Liver (tissue), 9 donors: ENCODE measurements around the gene INTS2. TPM values are rescaled to one million over a fixed set of nuclear protein-coding genes. Genes with fewer than 3 reads are reported as not detected.
A peak's percentile ranks its signal among the peaks of the same experiment; 100 is the strongest.

Experiments used
- DNase-seq: peaks from one replicate; pipeline ENCODE4 v3.0.0-alpha.2; 2017; ENCODE audit warnings: low spot score
- H3K27ac ChIP-seq, 2 donors: one replicate each; pipeline ENCODE4 v1.7.0; 2013; ENCODE audit warnings: inconsistent platforms in 2 of 2, low read length in 2 of 2, control low read depth in 1 of 2, low read depth in 1 of 2, mild to moderate bottlenecking in 1 of 2
- H3K27me3 ChIP-seq, 4 donors: one replicate each; pipeline versions ENCODE4 v1.6.1 to v1.7.0; 2013; ENCODE audit warnings: low read length in 3 of 4, inconsistent platforms in 1 of 4, mild to moderate bottlenecking in 1 of 4, moderate library complexity in 1 of 4; ENCODE audit not compliant: control insufficient read depth in 4 of 4, insufficient read depth in 4 of 4
- H3K36me3 ChIP-seq, 4 donors: one replicate each; pipeline versions ENCODE4 v1.6.1 to v1.7.0; 2013; ENCODE audit warnings: low read length in 3 of 4, mild to moderate bottlenecking in 3 of 4, low read depth in 1 of 4, moderate library complexity in 1 of 4; ENCODE audit not compliant: control insufficient read depth in 4 of 4, insufficient read depth in 3 of 4
- H3K4me1 ChIP-seq, 4 donors: one replicate each; pipeline versions ENCODE4 v1.6.1 to v1.7.0; 2013; ENCODE audit warnings: low read length in 3 of 4, mild to moderate bottlenecking in 3 of 4, moderate library complexity in 1 of 4; ENCODE audit not compliant: control insufficient read depth in 4 of 4, insufficient read depth in 4 of 4
- H3K4me3 ChIP-seq, 3 donors: one replicate each; pipeline versions ENCODE4 v1.6.1 to v1.7.0; 2013; ENCODE audit warnings: low read length in 3 of 3, control low read depth in 1 of 3, low read depth in 1 of 3, mild to moderate bottlenecking in 1 of 3
- H3K9ac ChIP-seq, 2 donors: one replicate each; pipeline ENCODE4 v1.7.0; 2013; ENCODE audit warnings: low read length in 2 of 2, mild to moderate bottlenecking in 2 of 2, moderate library complexity in 2 of 2, control low read depth in 1 of 2, low read depth in 1 of 2
- H3K9me3 ChIP-seq, 4 donors: one replicate each; pipeline versions ENCODE4 v1.6.1 to v1.7.0; 2013; ENCODE audit warnings: low read length in 3 of 4; ENCODE audit not compliant: control insufficient read depth in 4 of 4
- ATF3 ChIP-seq: IDR thresholded peaks from 2 replicates; pipeline ENCODE4 v1.6.1; 2016; ENCODE audit warnings: antibody characterized with exemption
- EGR1 ChIP-seq, 2 donors: IDR thresholded peaks; 2 replicates each; pipeline ENCODE4 v1.6.1; 2016 to 2018; ENCODE audit warnings: antibody characterized with exemption in 2 of 2, low read depth in 2 of 2
- GABPA ChIP-seq, 2 donors: IDR thresholded peaks in 1 of 2; conservative IDR thresholded peaks in 1 of 2; 2 replicates each; pipeline ENCODE4 v1.6.1; 2016; ENCODE audit warnings: antibody characterized with exemption in 2 of 2, mild to moderate bottlenecking in 1 of 2, moderate library complexity in 1 of 2
- HNF4A ChIP-seq, 2 donors: conservative IDR thresholded peaks; 2 replicates each; pipeline ENCODE4 v1.6.1; 2016; ENCODE audit warnings: antibody characterized with exemption in 2 of 2, mild to moderate bottlenecking in 2 of 2
- HNF4G ChIP-seq: IDR thresholded peaks from 2 replicates; pipeline ENCODE4 v1.6.1; 2016; ENCODE audit warnings: antibody characterized with exemption
- JUND ChIP-seq, 2 donors: IDR thresholded peaks; 2 replicates each; pipeline ENCODE4 v1.6.1; 2016; ENCODE audit warnings: antibody characterized with exemption in 2 of 2
- MAX ChIP-seq: IDR thresholded peaks from 2 replicates; pipeline ENCODE4 v1.6.1; 2016; ENCODE audit warnings: antibody characterized with exemption
- NR2F2 ChIP-seq: IDR thresholded peaks from 2 replicates; pipeline ENCODE4 v1.6.1; 2016; ENCODE audit warnings: antibody characterized with exemption
- RAD21 ChIP-seq, 2 donors: IDR thresholded peaks; 2 replicates each; pipeline ENCODE4 v1.6.1; 2016; ENCODE audit warnings: antibody characterized with exemption in 2 of 2, mild to moderate bottlenecking in 2 of 2
- RXRA ChIP-seq, 2 donors: IDR thresholded peaks; 2 replicates each; pipeline ENCODE4 v1.6.1; 2017 to 2018; ENCODE audit warnings: antibody characterized with exemption in 2 of 2, mild to moderate bottlenecking in 1 of 2
- SP1 ChIP-seq: IDR thresholded peaks from 2 replicates; pipeline ENCODE4 v1.6.1; 2018; ENCODE audit warnings: antibody characterized with exemption, mild to moderate bottlenecking
- TAF1 ChIP-seq: conservative IDR thresholded peaks from 2 replicates; pipeline ENCODE4 v1.6.1; 2016; ENCODE audit warnings: antibody characterized with exemption, mild to moderate bottlenecking
- YY1 ChIP-seq: IDR thresholded peaks from 2 replicates; pipeline ENCODE4 v1.6.1; 2016; ENCODE audit warnings: antibody characterized with exemption, mild to moderate bottlenecking
- WGBS: extraction: QIAGEN DNeasy Blood & Tissue Kit; methylation state at CpG from one replicate; pipeline ENCODE4 v1.1.7; 2013; 5-methylcytosine and 5-hydroxymethylcytosine counted together
- polyA plus RNA-seq, 2 donors: library from polyadenylated mRNA; stranded (reverse) in 1 of 2; unstranded in 1 of 2; fragments of 200-250 nt in 1 of 2; fragments of >200 nt in 1 of 2; fragmentation: Nextera tagmentation in 1 of 2; extraction: Ambion mirVana in 1 of 2; gene quantifications; one replicate each; pipeline versions ENCODE4 v1.2.1 to v1.2.3, GENCODE V29; 2013 to 2015
- total RNA-seq, 2 donors: library from RNA; depleted of rRNA; stranded (reverse); fragments of >200 nt; gene quantifications; one replicate each; pipeline ENCODE4 v1.2.3, GENCODE V29; 2014
- TF ChIP-seq, protein P1 (sequence below): fragments of 150-350 bp; IDR thresholded peaks from 2 replicates; pipeline ENCODE4 v1.5.1; 2017; ENCODE audit warnings: improper control_type of control experiment, low read depth, low read length; ENCODE audit not compliant: missing input control
- TF ChIP-seq, protein P2 (sequence below): IDR thresholded peaks from 2 replicates; pipeline ENCODE4 v1.6.1; 2016; ENCODE audit warnings: antibody characterized with exemption
- TF ChIP-seq, protein P3 (sequence below): IDR thresholded peaks from 2 replicates; pipeline ENCODE4 v1.6.1; 2016; ENCODE audit warnings: antibody characterized with exemption, mild to moderate bottlenecking
- donor health status: healthy.
- donor health status: healthy.
- donor health status: healthy.
- donor health status: healthy.
- donor health status: healthy.

The INTS2 gene
- total and polyA plus RNA-seq, 4 donors = 1.1 to 9.9 (median 5.7) TPM

GRCh38 chr17:61863801-61864126 lies 64.0 kb downstream of the INTS2 start:
- Histone ChIP-seq H3K9me3 (no peaks in the 10 kb centered on the region), H3K4me1 (peaks cover 0 to 19% (median 10%) of the 10 kb centered on the region in 4 donors), H3K9ac (peak overlapping the region; percentile 79 to 82), H3K27me3 (no peaks in the 10 kb centered on the region), H3K36me3 (peaks cover 0 to 6% (median 3%) of the 10 kb centered on the region in 4 donors), H3K27ac (peak overlapping the region; percentile 69 to 85), H3K4me3 (peak overlapping the region; percentile 76 to 98 (median 84))
- DNase-seq = no peak
- TF ChIP-seq YY1 (no peak), MAX (no peak), RAD21 (IDR thresholded peaks at IDR 0.05) (no peak), RXRA (IDR thresholded peaks at IDR 0.05) (no peak), ATF3 (no peak), GABPA (IDR thresholded peaks at IDR 0.05 in 1 of 2, conservative IDR thresholded peaks at IDR 0.05 in 1 of 2) (no peak), JUND (IDR thresholded peaks at IDR 0.05) (no peak), TAF1 (peak; percentile 14), NR2F2 (no peak), EGR1 (IDR thresholded peaks at IDR 0.05; ENCODE audit: low read depth in 2 of 2) (no peak), SP1 (peak; percentile 5), HNF4G (no peak), HNF4A (conservative IDR thresholded peaks at IDR 0.05) (no peak)
- TF ChIP-seq, protein P1, sequence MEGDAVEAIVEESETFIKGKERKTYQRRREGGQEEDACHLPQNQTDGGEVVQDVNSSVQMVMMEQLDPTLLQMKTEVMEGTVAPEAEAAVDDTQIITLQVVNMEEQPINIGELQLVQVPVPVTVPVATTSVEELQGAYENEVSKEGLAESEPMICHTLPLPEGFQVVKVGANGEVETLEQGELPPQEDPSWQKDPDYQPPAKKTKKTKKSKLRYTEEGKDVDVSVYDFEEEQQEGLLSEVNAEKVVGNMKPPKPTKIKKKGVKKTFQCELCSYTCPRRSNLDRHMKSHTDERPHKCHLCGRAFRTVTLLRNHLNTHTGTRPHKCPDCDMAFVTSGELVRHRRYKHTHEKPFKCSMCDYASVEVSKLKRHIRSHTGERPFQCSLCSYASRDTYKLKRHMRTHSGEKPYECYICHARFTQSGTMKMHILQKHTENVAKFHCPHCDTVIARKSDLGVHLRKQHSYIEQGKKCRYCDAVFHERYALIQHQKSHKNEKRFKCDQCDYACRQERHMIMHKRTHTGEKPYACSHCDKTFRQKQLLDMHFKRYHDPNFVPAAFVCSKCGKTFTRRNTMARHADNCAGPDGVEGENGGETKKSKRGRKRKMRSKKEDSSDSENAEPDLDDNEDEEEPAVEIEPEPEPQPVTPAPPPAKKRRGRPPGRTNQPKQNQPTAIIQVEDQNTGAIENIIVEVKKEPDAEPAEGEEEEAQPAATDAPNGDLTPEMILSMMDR = no peak
- TF ChIP-seq, protein P2, sequence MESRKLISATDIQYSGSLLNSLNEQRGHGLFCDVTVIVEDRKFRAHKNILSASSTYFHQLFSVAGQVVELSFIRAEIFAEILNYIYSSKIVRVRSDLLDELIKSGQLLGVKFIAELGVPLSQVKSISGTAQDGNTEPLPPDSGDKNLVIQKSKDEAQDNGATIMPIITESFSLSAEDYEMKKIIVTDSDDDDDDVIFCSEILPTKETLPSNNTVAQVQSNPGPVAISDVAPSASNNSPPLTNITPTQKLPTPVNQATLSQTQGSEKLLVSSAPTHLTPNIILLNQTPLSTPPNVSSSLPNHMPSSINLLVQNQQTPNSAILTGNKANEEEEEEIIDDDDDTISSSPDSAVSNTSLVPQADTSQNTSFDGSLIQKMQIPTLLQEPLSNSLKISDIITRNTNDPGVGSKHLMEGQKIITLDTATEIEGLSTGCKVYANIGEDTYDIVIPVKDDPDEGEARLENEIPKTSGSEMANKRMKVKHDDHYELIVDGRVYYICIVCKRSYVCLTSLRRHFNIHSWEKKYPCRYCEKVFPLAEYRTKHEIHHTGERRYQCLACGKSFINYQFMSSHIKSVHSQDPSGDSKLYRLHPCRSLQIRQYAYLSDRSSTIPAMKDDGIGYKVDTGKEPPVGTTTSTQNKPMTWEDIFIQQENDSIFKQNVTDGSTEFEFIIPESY = no peak
- TF ChIP-seq, protein P3, sequence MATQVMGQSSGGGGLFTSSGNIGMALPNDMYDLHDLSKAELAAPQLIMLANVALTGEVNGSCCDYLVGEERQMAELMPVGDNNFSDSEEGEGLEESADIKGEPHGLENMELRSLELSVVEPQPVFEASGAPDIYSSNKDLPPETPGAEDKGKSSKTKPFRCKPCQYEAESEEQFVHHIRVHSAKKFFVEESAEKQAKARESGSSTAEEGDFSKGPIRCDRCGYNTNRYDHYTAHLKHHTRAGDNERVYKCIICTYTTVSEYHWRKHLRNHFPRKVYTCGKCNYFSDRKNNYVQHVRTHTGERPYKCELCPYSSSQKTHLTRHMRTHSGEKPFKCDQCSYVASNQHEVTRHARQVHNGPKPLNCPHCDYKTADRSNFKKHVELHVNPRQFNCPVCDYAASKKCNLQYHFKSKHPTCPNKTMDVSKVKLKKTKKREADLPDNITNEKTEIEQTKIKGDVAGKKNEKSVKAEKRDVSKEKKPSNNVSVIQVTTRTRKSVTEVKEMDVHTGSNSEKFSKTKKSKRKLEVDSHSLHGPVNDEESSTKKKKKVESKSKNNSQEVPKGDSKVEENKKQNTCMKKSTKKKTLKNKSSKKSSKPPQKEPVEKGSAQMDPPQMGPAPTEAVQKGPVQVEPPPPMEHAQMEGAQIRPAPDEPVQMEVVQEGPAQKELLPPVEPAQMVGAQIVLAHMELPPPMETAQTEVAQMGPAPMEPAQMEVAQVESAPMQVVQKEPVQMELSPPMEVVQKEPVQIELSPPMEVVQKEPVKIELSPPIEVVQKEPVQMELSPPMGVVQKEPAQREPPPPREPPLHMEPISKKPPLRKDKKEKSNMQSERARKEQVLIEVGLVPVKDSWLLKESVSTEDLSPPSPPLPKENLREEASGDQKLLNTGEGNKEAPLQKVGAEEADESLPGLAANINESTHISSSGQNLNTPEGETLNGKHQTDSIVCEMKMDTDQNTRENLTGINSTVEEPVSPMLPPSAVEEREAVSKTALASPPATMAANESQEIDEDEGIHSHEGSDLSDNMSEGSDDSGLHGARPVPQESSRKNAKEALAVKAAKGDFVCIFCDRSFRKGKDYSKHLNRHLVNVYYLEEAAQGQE = no peak
- WGBS = 2% methylated on average over 8 of the region's 8 CpGs
